ENCODE data around the gene DCUN1D4. TPM values are rescaled to one million over a fixed set of nuclear protein-coding genes. Genes with fewer than 3 reads are reported as not detected.

The DCUN1D4 gene
- total RNA-seq, 1 donor from 2014 or later, result 31.5 TPM

GRCh38 chr4:51844153-51845054 is 1.5 kb downstream of the DCUN1D4 start:
- intact Hi-C loops (cut with micrococcal nuclease), result loop anchor here (5.0 kb wide), 3 partner anchors 53 to 1533 kb away; partner anchors contain the start of gene FIP1L1
- Mint-ChIP-seq H3K27ac (peak overlapping the region; percentile 92), H3K9me3 (no peaks in the 10 kb centered on the region)

DNA sequence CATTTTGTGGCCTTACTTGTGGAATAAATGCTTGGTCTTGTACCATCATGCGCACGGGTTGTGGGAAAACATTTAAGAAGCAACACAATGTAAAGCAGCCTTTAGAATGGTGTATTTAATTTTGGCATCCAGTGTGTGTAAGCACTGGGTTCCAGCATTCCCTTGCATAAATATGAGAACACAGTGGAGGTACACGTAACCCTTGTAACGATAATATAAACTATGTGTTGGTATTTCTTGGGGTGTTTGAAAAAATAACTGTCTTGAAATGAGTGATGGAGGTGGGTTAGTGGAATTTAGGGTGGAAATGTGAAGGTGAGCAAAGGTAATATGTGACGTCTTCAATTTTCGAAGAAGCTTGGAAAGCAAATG is 2.1 kb downstream of the DCUN1D4 start:
- Mint-ChIP-seq H3K27me3 (ENCODE audit: low read depth) (no peaks in the 10 kb centered on the region), H3K9me3 (no peaks in the 10 kb centered on the region), H3K36me3 (ENCODE audit: low read depth) (peaks cover 22% of the 10 kb centered on the region), H3K27ac (peak overlapping the region; percentile 92), H3K4me3 (ENCODE audit: low read depth) (peak overlapping the region; percentile 90), H3K4me1 (ENCODE audit: low read depth) (peaks cover 17% of the 10 kb centered on the region)
- DNase-seq (ENCODE audit: low spot score), result no peak
- intact Hi-C loops (cut with micrococcal nuclease), result no loop called here

More at GRCh38 chr4:51844153-51845054, 1.5 kb downstream of the DCUN1D4 start:
- no peaks in the 10 kb centered on the region for H3K27me3 Mint-ChIP-seq (ENCODE audit: low read depth)
- H3K4me3 Mint-ChIP-seq (ENCODE audit: low read depth), result peak overlapping the region; percentile 90
- H3K4me1 Mint-ChIP-seq (ENCODE audit: low read depth), result peaks cover 17% of the 10 kb centered on the region
- DNase-seq (ENCODE audit: low spot score), result peak; percentile 78
- peaks cover 20% of the 10 kb centered on the region for H3K36me3 Mint-ChIP-seq (ENCODE audit: low read depth)

GRCh38 chr4:51845711-51846110 is 2.8 kb downstream of the DCUN1D4 start:
- H3K27ac Mint-ChIP-seq, result no peak overlapping the region
- H3K4me3 Mint-ChIP-seq (ENCODE audit: low read depth), result no peak overlapping the region

GRCh38 chr4:51849430-51849829 is 6.5 kb downstream of the DCUN1D4 start:
- H3K4me1 Mint-ChIP-seq (ENCODE audit: low read depth), result peaks cover 20% of the 10 kb centered on the region
- no peak overlapping the region for H3K27ac Mint-ChIP-seq
- no peak overlapping the region for H3K4me3 Mint-ChIP-seq (ENCODE audit: low read depth)
- DNase-seq (ENCODE audit: low spot score), result no peak
- peaks cover 30% of the 10 kb centered on the region for H3K36me3 Mint-ChIP-seq (ENCODE audit: low read depth)
- intact Hi-C loops (cut with micrococcal nuclease), result no loop called here
- H3K9me3 Mint-ChIP-seq, result no peaks in the 10 kb centered on the region
- H3K27me3 Mint-ChIP-seq (ENCODE audit: low read depth), result no peaks in the 10 kb centered on the region

More at GRCh38 chr4:51845711-51846110, 2.8 kb downstream of the DCUN1D4 start:
- H3K9me3 Mint-ChIP-seq, result no peaks in the 10 kb centered on the region
- peaks cover 17% of the 10 kb centered on the region for H3K4me1 Mint-ChIP-seq (ENCODE audit: low read depth)
- DNase-seq (ENCODE audit: low spot score), result no peak
- no peaks in the 10 kb centered on the region for H3K27me3 Mint-ChIP-seq (ENCODE audit: low read depth)
- intact Hi-C loops (cut with micrococcal nuclease), result no loop called here
- peaks cover 23% of the 10 kb centered on the region for H3K36me3 Mint-ChIP-seq (ENCODE audit: low read depth)

- H3K27me3 Mint-ChIP-seq (ENCODE audit: low read depth), result no peaks in the 10 kb centered on the region
- peaks cover 13% of the 10 kb centered on the region for H3K4me1 Mint-ChIP-seq (ENCODE audit: low read depth)
- no peak for DNase-seq (ENCODE audit: low spot score)
- no peaks in the 10 kb centered on the region for H3K9me3 Mint-ChIP-seq
- intact Hi-C loops (cut with micrococcal nuclease), result no loop called here
- no peak overlapping the region for H3K4me3 Mint-ChIP-seq (ENCODE audit: low read depth)
- no peak overlapping the region for H3K27ac Mint-ChIP-seq
- peaks cover 25% of the 10 kb centered on the region for H3K36me3 Mint-ChIP-seq (ENCODE audit: low read depth)
Measured at GRCh38 chr4:51850294-51850693, 7.3 kb downstream of the DCUN1D4 start.

DNA sequence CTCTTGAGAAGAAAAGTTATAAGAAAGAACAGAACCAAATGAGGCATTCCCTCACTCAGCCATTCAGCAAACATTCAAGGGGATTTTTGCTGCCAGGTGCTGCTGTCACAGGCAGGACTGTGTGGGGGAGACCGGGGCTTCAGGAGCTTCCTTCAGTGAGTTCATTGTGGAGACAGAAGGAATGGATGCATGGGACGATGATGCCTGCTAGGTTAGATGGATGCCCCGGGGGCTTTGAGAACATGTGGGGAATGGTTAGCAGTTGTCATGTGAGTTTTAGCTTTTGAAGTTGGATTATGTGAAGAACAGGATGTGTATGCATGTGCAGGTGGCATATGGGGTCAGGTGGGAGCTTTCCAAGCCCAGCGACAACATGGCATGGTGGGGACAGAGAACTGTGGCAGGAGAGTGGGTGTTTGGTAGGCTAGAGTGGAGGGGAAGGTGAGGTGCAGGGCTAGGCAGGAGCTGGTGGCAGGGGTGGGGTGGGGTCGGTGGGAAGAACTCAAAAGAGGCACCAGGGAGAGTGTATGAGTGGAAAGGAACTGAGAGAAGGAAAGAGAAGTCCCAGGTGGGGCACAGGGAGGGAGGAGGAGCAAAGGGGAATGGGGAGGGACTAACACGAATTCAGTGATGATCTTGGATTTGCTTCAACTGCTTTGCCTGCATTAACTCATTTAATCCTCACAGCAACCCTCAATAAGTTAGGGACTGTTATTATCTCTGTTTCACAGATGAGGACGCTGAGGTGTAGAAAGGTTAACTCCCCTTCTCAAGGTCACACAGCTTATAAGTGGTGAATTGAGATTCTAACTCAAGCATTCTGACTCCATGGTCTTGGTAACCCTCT is 8.4 kb downstream of the DCUN1D4 start:
- Mint-ChIP-seq H3K27me3 (ENCODE audit: low read depth) (no peaks in the 10 kb centered on the region), H3K27ac (no peak overlapping the region), H3K4me1 (ENCODE audit: low read depth) (peaks cover 9% of the 10 kb centered on the region), H3K9me3 (no peaks in the 10 kb centered on the region), H3K4me3 (ENCODE audit: low read depth) (no peak overlapping the region), H3K36me3 (ENCODE audit: low read depth) (peaks cover 21% of the 10 kb centered on the region)
- intact Hi-C loops (cut with micrococcal nuclease), result no loop called here
- no peak for DNase-seq (ENCODE audit: low spot score)

- H3K4me3 Mint-ChIP-seq (ENCODE audit: low read depth), result no peak overlapping the region
- no peaks in the 10 kb centered on the region for H3K27me3 Mint-ChIP-seq (ENCODE audit: low read depth)
- peaks cover 9% of the 10 kb centered on the region for H3K4me1 Mint-ChIP-seq (ENCODE audit: low read depth)
- H3K9me3 Mint-ChIP-seq, result no peaks in the 10 kb centered on the region
- H3K36me3 Mint-ChIP-seq (ENCODE audit: low read depth), result peaks cover 20% of the 10 kb centered on the region
- intact Hi-C loops (cut with micrococcal nuclease), result no loop called here
- no peak for DNase-seq (ENCODE audit: low spot score)
- no peak overlapping the region for H3K27ac Mint-ChIP-seq
Measured at GRCh38 chr4:51851937-51852290, 9.0 kb downstream of the DCUN1D4 start.

- intact Hi-C loops (cut with micrococcal nuclease), result no loop called here
- no peak for DNase-seq (ENCODE audit: low spot score)
- no peak overlapping the region for H3K27ac Mint-ChIP-seq
- peaks cover 12% of the 10 kb centered on the region for H3K4me1 Mint-ChIP-seq (ENCODE audit: low read depth)
- H3K36me3 Mint-ChIP-seq (ENCODE audit: low read depth), result peaks cover 17% of the 10 kb centered on the region
- H3K27me3 Mint-ChIP-seq (ENCODE audit: low read depth), result no peaks in the 10 kb centered on the region
- no peaks in the 10 kb centered on the region for H3K9me3 Mint-ChIP-seq
- H3K4me3 Mint-ChIP-seq (ENCODE audit: low read depth), result no peak overlapping the region
Measured at GRCh38 chr4:51853027-51853682, 10.2 kb downstream of the DCUN1D4 start.

GRCh38 chr4:51855270-51855669 is 12.3 kb downstream of the DCUN1D4 start:
- intact Hi-C loops (cut with micrococcal nuclease), result no loop called here
- Mint-ChIP-seq H3K4me3 (ENCODE audit: low read depth) (no peak overlapping the region), H3K27me3 (ENCODE audit: low read depth) (no peaks in the 10 kb centered on the region), H3K4me1 (ENCODE audit: low read depth) (peaks cover 11% of the 10 kb centered on the region), H3K27ac (no peak overlapping the region), H3K36me3 (ENCODE audit: low read depth) (peaks cover 7% of the 10 kb centered on the region), H3K9me3 (no peaks in the 10 kb centered on the region)
- no peak for DNase-seq (ENCODE audit: low spot score)

DNA sequence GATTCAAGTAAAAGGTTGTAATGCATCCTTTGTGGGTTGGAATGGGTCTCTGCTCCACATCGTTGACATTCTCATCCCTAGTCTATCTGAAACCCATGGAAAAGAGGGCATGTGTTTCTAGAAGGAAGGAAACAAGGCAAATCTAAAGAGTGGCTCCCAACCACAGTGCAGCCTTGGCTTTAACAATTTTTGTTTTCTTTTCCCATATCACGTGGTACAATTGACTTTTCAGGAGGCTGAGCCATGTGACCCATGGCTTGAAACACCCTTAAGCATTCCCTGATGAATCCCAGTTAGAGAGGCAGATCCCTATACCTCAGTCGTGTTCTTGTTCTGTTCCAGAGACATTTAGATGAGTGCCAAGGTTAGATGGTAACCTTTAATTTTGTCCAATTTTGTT is 12.8 kb downstream of the DCUN1D4 start:
- Mint-ChIP-seq H3K4me1 (ENCODE audit: low read depth) (peaks cover 11% of the 10 kb centered on the region), H3K27me3 (ENCODE audit: low read depth) (no peaks in the 10 kb centered on the region), H3K4me3 (ENCODE audit: low read depth) (no peak overlapping the region), H3K9me3 (no peaks in the 10 kb centered on the region), H3K36me3 (ENCODE audit: low read depth) (peaks cover 7% of the 10 kb centered on the region), H3K27ac (no peak overlapping the region)
- no peak for DNase-seq (ENCODE audit: low spot score)
- intact Hi-C loops (cut with micrococcal nuclease), result no loop called here

DNA sequence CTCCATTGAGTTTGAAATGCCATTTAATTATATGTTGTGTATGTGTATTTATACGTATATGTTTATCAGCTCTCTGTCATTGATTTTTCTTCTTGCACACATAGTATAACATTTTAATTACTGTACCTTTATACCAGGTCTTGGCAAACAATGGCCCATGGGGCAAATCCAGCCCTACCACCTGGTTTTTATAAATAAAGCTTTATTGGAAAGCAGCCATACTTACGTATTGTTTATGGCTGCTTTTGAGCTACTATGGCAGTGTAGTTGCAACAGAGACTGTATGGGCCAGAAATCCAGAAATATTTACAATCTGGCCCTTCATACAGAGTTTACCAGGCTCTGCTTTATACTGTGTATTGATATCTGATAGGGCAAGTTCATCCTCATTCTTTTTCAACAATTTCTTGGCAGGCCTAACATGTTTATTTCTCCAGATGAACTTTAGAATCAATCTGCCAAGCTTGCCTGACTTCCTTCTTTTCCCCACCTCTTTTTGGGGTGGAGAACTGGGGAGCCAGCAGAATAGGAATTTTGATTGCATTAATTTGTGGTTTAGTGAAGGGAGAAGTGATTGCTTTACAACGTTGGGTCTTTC is 15.8 kb downstream of the DCUN1D4 start:
- Mint-ChIP-seq H3K27ac (no peak overlapping the region), H3K36me3 (ENCODE audit: low read depth) (peaks cover 2% of the 10 kb centered on the region), H3K4me3 (ENCODE audit: low read depth) (no peak overlapping the region), H3K9me3 (no peaks in the 10 kb centered on the region), H3K4me1 (ENCODE audit: low read depth) (peaks cover 3% of the 10 kb centered on the region), H3K27me3 (ENCODE audit: low read depth) (no peaks in the 10 kb centered on the region)
- intact Hi-C loops (cut with micrococcal nuclease), result no loop called here
- DNase-seq (ENCODE audit: low spot score), result no peak

- peaks cover 3% of the 10 kb centered on the region for H3K36me3 Mint-ChIP-seq (ENCODE audit: low read depth)
- intact Hi-C loops (cut with micrococcal nuclease), result no loop called here
- H3K4me1 Mint-ChIP-seq (ENCODE audit: low read depth), result peaks cover 3% of the 10 kb centered on the region
- H3K27ac Mint-ChIP-seq, result no peak overlapping the region
- no peak overlapping the region for H3K4me3 Mint-ChIP-seq (ENCODE audit: low read depth)
- no peaks in the 10 kb centered on the region for H3K9me3 Mint-ChIP-seq
- no peak for DNase-seq (ENCODE audit: low spot score)
- H3K27me3 Mint-ChIP-seq (ENCODE audit: low read depth), result no peaks in the 10 kb centered on the region
Measured at GRCh38 chr4:51859476-51860031, 16.6 kb downstream of the DCUN1D4 start.
